A549 treated with AZD9567 at 1 μM for 4 hours (cell line): ENCODE data around the gene SPATA31A6. TPM values are rescaled to one million over a fixed set of nuclear protein-coding genes. Genes with fewer than 3 reads are reported as not detected.

Source experiments
- total RNA-seq: library from RNA; stranded (reverse); fragments of 200-300 nt; extraction: Qiagen RNA extraction; gene quantifications from 5 replicates; pipeline ENCODE4 v1.2.3, GENCODE V29; 2022; ENCODE audit not compliant: insufficient read depth

Gene SPATA31A6
- total RNA-seq: not detected in 5 replicates

DNA sequence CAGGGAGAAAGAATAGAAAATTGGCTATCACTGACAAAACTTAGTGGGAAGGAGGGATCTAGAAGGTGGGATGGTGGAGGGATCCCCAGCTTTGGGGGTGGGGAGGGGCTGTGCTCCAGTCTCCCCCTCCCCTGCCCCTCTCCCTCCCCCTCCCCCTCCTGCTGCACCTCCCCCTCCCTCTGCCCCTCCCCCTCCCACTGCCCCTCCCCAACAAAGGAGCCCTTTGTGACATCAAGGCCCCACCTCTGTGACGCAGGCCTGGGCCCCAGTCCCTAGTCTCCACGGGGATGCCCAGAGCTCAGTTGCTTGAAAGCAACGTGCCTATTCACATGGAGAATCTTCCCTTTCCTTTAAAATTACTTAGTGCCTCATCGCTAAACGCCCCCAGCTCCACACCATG lies at the start of gene SPATA31A6:
SPATA31A6 (plus strand) TSS at position 301 of the 400 bp plus-strand sequence; CDS start at position 330, 29 bp downstream.

Other genes with a start within 250 kb of the SPATA31A6 start
- gene CNTNAP3B, start 54.2 kb upstream of the SPATA31A6 start, total RNA-seq: 14.5 to 16.9 TPM (median 15.0 TPM) in 5 replicates